Tibial nerve (tissue), 4 donors: Measurements from ENCODE around the gene TENM4. TPM values are rescaled to one million over a fixed set of nuclear protein-coding genes. Genes with fewer than 3 reads are reported as not detected.

ENCODE experiments used
- DNase-seq, 2 donors: peaks; one replicate each; pipeline ENCODE4 v3.0.0-alpha.2; 2019; ENCODE audit warnings: low spot score in 2 of 2
- H3K27ac ChIP-seq, 4 donors: fragments of 200-600 bp; sonication (generic) in 3 of 4; one replicate each; pipeline ENCODE4 v1.5.1; 2017 to 2019; ENCODE audit warnings: mild to moderate bottlenecking in 1 of 4
- H3K27me3 ChIP-seq, 2 donors: fragments of 200-600 bp; sonication (generic) in 1 of 2; one replicate each; pipeline versions ENCODE4 v1.5.1 to v1.6.0; 2017 to 2019
- H3K36me3 ChIP-seq, 3 donors: fragments of 200-600 bp; sonication (generic); one replicate each; pipeline ENCODE4 v1.5.1; 2018 to 2019
- H3K4me1 ChIP-seq, 4 donors: fragments of 200-600 bp; sonication (generic) in 3 of 4; one replicate each; pipeline ENCODE4 v1.5.1; 2017 to 2019
- H3K4me3 ChIP-seq, 4 donors: fragments of 200-600 bp; sonication (generic) in 3 of 4; one replicate each; pipeline ENCODE4 v1.5.1; 2017 to 2019; ENCODE audit warnings: mild to moderate bottlenecking in 1 of 4, moderate library complexity in 1 of 4
- H3K9me3 ChIP-seq, 4 donors: fragments of 200-600 bp; sonication (generic) in 3 of 4; one replicate each; pipeline ENCODE4 v1.5.1; 2017 to 2019
- CTCF ChIP-seq, 5 experiments: fragments of 200-600 bp in 3 of 5; fragments of 450-650 bp in 2 of 5; sonication (generic) in 3 of 5; IDR thresholded peaks; one replicate each; pipeline ENCODE4 v1.5.1; 2016 to 2019; ENCODE audit warnings: antibody characterized with exemption in 5 of 5, mild to moderate bottlenecking in 3 of 5, moderate library complexity in 2 of 5
- EP300 ChIP-seq, 2 donors: sonication (generic); formaldehyde crosslinking; IDR thresholded peaks; one replicate each; pipeline ENCODE4 v1.6.1; 2017; ENCODE audit warnings: antibody characterized with exemption in 2 of 2, mild to moderate bottlenecking in 1 of 2
- POLR2A ChIP-seq, 2 donors: fragments of 450-650 bp; IDR thresholded peaks; one replicate each; pipeline ENCODE4 v1.6.1; 2017; ENCODE audit warnings: antibody characterized with exemption in 2 of 2, mild to moderate bottlenecking in 2 of 2, moderate library complexity in 2 of 2
- WGBS, 2 donors: methylation state at CpG; one replicate each; pipeline ENCODE4 v1.1.5; 2018; 5-methylcytosine and 5-hydroxymethylcytosine counted together
- total RNA-seq, 4 donors: library from RNA; depleted of rRNA; stranded (reverse); fragments of >200 nt; gene quantifications; one replicate each; pipeline ENCODE4 v1.1.0, GENCODE V29; 2016

Gene TENM4
- total RNA-seq, 4 donors from 2014 or later = 15.3 to 36.3 (median 19.6) TPM

GRCh38 chr11:78860720-78861422 lies 580.0 kb downstream of the TENM4 start:
- no peak overlapping the region for H3K4me3 ChIP-seq
- H3K36me3 ChIP-seq = peaks cover 0 to 3% (median 0%) of the 10 kb centered on the region in 3 donors
- H3K27me3 ChIP-seq = no peaks in the 10 kb centered on the region
- no peak for TF ChIP-seq POLR2A (IDR thresholded peaks at IDR 0.05)
- no peak for TF ChIP-seq CTCF (IDR thresholded peaks at IDR 0.05)
- TF ChIP-seq EP300 (IDR thresholded peaks at IDR 0.05) = no peak
- WGBS, 2 donors = 70 to 71% methylated on average over 5 of the region's 5 CpGs
- DNase-seq = no peak
- no peaks in the 10 kb centered on the region for H3K4me1 ChIP-seq
- no peaks in the 10 kb centered on the region for H3K9me3 ChIP-seq
- H3K27ac ChIP-seq = no peak overlapping the region

DNA sequence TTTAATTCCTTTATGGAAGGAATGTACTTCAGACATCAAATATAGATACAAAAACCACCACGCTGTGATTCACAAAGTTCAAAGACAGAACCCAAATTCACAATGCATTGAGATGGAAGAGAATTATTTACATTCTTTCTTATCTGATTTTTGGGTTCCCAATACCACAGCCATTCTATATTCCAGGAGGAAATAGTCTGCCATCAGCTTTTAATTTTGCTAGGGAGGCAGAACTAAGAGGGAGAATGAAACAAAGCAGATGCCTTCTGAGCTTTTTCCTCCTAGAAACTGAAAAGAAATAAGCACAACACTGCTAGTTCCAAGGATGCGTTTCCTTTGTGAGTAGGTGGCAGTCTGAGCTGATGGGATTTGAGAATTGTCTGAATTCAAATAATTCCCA lies 583.1 kb downstream of the TENM4 start:
- Histone ChIP-seq H3K9me3 (no peaks in the 10 kb centered on the region), H3K4me3 (no peak overlapping the region), H3K36me3 (peaks cover 0 to 1% (median 0%) of the 10 kb centered on the region in 3 donors), H3K27me3 (no peaks in the 10 kb centered on the region), H3K27ac (no peak overlapping the region), H3K4me1 (no peaks in the 10 kb centered on the region)
- 66 to 70% methylated on average over 2 of the region's 2 CpGs for WGBS, 2 donors
- no peak for TF ChIP-seq CTCF (IDR thresholded peaks at IDR 0.05)
- TF ChIP-seq POLR2A (IDR thresholded peaks at IDR 0.05) = no peak
- TF ChIP-seq EP300 (IDR thresholded peaks at IDR 0.05) = no peak
- no peak for DNase-seq

DNA sequence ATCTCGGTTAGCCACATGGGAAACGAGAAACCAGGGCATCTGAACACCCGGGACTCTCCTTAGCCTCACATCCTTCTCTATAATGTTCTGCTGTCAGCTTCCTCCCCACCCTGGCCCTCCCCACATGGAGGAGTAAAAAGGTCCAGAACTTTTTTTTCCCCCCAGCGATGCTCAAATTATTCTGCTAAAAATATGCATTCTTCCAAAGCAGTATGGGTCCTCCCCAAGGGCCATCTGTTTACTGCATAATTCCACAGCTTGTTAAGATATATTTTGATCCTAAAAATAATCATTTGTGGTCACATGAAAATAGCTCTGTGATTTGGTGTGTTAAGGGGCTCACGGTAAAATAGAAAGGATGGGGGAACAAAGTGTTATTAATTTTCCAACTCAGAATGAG lies 584.6 kb downstream of the TENM4 start:
- H3K27ac ChIP-seq = no peak overlapping the region
- no peak for TF ChIP-seq POLR2A (IDR thresholded peaks at IDR 0.05)
- TF ChIP-seq EP300 (IDR thresholded peaks at IDR 0.05) = no peak
- no peak for TF ChIP-seq CTCF (IDR thresholded peaks at IDR 0.05)
- H3K4me1 ChIP-seq = no peaks in the 10 kb centered on the region
- H3K36me3 ChIP-seq = no peaks in the 10 kb centered on the region
- H3K4me3 ChIP-seq = no peak overlapping the region
- DNase-seq = no peak
- WGBS, 2 donors = 74 to 77% methylated on average over 5 of the region's 5 CpGs
- no peaks in the 10 kb centered on the region for H3K27me3 ChIP-seq
- no peaks in the 10 kb centered on the region for H3K9me3 ChIP-seq

- TF ChIP-seq CTCF (IDR thresholded peaks at IDR 0.05) = no peak
- Histone ChIP-seq H3K9me3 (no peaks in the 10 kb centered on the region), H3K27ac (no peak overlapping the region), H3K27me3 (no peaks in the 10 kb centered on the region), H3K36me3 (no peaks in the 10 kb centered on the region), H3K4me3 (no peak overlapping the region), H3K4me1 (no peaks in the 10 kb centered on the region)
- no peak for DNase-seq
Measured at GRCh38 chr11:78855116-78855515, 585.7 kb downstream of the TENM4 start.

DNA sequence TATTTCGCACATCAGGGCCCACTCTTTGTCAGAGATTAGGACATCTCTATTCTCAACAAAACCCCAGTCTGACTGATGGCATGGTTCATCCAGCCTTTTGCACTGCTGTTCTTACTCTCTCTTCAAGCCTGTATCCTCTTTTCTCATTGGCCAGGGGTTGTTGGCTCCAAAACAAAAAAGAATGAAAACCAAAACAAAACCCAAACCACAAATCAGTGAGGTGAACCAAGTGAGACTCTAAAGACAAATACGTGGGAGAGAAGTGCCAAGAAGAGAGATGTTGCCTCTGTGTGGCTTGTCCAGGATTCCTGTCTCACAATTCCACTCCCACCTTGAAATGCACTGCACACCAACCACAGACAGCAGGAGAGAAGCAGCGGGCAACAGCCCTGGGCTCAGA lies 587.3 kb downstream of the TENM4 start:
- WGBS, 2 donors = 67 to 74% methylated on average over 3 of the region's 3 CpGs
- DNase-seq = no peak
- no peak overlapping the region for H3K27ac ChIP-seq
- H3K4me3 ChIP-seq = no peak overlapping the region
- no peak for TF ChIP-seq EP300 (IDR thresholded peaks at IDR 0.05)
- no peak for TF ChIP-seq POLR2A (IDR thresholded peaks at IDR 0.05)
- TF ChIP-seq CTCF (IDR thresholded peaks at IDR 0.05) = no peak
- no peaks in the 10 kb centered on the region for H3K9me3 ChIP-seq
- H3K4me1 ChIP-seq = no peaks in the 10 kb centered on the region
- no peaks in the 10 kb centered on the region for H3K36me3 ChIP-seq
- H3K27me3 ChIP-seq = no peaks in the 10 kb centered on the region
